ENCODE measurements around the gene CD79A. TPM values are rescaled to one million over a fixed set of nuclear protein-coding genes. Genes with fewer than 3 reads are reported as not detected.

Gene CD79A
- total and polyA plus RNA-seq, 2 donors (not counting 3 experiments of a cell fraction or from before 2014, with no cell fraction given): 0.32 TPM; not detected in 1

DNA sequence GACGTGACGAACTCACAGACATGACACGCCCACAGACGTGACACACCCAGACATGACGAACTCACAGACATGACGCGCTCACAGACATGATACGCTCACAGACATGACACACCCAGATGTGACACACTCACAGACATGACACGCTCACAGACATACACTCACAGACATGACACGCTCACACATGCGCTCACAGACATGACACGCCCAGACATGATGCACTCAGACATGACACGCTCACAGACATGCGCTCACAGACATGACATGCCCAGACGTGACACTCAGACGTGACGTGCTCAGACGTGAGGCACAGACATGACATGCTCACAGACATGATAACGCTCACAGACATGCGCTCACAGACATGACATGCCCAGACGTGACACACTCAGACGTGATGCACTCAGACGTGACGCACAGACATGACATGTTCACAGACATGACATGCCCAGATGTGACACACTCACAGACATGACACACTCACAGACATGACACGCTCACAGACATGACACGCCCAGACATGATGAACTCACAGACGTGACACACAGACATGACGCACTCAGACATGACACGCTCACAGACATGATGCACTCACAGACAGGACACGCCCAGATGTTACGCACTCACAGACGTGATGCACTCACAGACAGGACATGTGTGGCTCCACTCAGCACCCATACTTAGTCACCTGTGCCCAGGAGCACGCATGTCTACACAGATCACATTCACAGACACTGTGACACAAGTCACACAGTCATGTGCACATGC lies 43.1 kb downstream of the CD79A start:
- no peak for DNase-seq (ENCODE audit: low read depth, low spot score)
- Histone ChIP-seq H2AFZ (ENCODE audit: low read depth, low read length) (no peak overlapping the region), H3K27me3 (ENCODE audit: control insufficient read depth in 2 of 2, insufficient read depth in 2 of 2, low read length in 2 of 2) (peaks cover 54 to 55% of the 10 kb centered on the region in 2 experiments), H3K27ac (ENCODE audit: insufficient read depth, low read depth, low read length) (no peak overlapping the region), H3K4me3 (replicated peaks in 1 of 3; ENCODE audit: insufficient read depth in 1 of 3, low read depth in 1 of 3, low read length in 3 of 3) (no peak overlapping the region), H3K9ac (replicated peaks; ENCODE audit: extremely low read depth, insufficient read depth, low read length) (no peak overlapping the region), H3K4me1 (ENCODE audit: control insufficient read depth, extremely low read depth, insufficient read depth, low read length) (no peaks in the 10 kb centered on the region), H3K9me1 (replicated peaks; ENCODE audit: control insufficient read depth, extremely low read depth, insufficient read depth, low read length) (no peaks in the 10 kb centered on the region), H3K4me2 (ENCODE audit: insufficient read depth, low read length) (no peak overlapping the region), H4K20me1 (replicated peaks; ENCODE audit: control insufficient read depth, extremely low read depth, insufficient read depth, low read length) (no peaks in the 10 kb centered on the region), H3K79me2 (ENCODE audit: control insufficient read depth, insufficient read depth, low read length) (no peaks in the 10 kb centered on the region), H3K36me3 (ENCODE audit: control insufficient read depth in 2 of 2, extremely low read depth in 1 of 2, insufficient read depth in 2 of 2, low read length in 2 of 2) (no peaks in the 10 kb centered on the region), H3K9me3 (replicated peaks; ENCODE audit: control insufficient read depth, insufficient read depth, low read length) (no peaks in the 10 kb centered on the region)
- ChIA-PET POLR2A (no interaction called here), CTCF (no interaction called here)
- TF ChIP-seq, protein P1, sequence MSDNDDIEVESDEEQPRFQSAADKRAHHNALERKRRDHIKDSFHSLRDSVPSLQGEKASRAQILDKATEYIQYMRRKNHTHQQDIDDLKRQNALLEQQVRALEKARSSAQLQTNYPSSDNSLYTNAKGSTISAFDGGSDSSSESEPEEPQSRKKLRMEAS (IDR thresholded peaks at IDR 0.05; ENCODE audit: insufficient read depth, insufficient read length): no peak
- TF ChIP-seq EZH2 (IDR thresholded peaks at IDR 0.05; ENCODE audit: borderline replicate concordance, low read depth, low read length, severe bottlenecking) (no peak), POLR2A (IDR thresholded peaks at IDR 0.05; ENCODE audit: low read depth, low read length) (no peak), GATA2 (IDR thresholded peaks at IDR 0.05; ENCODE audit: insufficient read depth, insufficient read length, low read depth, low read length) (no peak), JUN (IDR thresholded peaks at IDR 0.05; ENCODE audit: borderline replicate concordance, insufficient read depth, insufficient read length, low read depth) (no peak), MYC (IDR thresholded peaks at IDR 0.05; ENCODE audit: low read depth, low read length) (no peak), FOS (IDR thresholded peaks at IDR 0.05; ENCODE audit: borderline replicate concordance, insufficient read depth, low read length) (no peak), POLR2AphosphoS5 (IDR thresholded peaks at IDR 0.05; ENCODE audit: insufficient read depth, low read depth, low read length) (no peak)
- TF ChIP-seq, protein P2, sequence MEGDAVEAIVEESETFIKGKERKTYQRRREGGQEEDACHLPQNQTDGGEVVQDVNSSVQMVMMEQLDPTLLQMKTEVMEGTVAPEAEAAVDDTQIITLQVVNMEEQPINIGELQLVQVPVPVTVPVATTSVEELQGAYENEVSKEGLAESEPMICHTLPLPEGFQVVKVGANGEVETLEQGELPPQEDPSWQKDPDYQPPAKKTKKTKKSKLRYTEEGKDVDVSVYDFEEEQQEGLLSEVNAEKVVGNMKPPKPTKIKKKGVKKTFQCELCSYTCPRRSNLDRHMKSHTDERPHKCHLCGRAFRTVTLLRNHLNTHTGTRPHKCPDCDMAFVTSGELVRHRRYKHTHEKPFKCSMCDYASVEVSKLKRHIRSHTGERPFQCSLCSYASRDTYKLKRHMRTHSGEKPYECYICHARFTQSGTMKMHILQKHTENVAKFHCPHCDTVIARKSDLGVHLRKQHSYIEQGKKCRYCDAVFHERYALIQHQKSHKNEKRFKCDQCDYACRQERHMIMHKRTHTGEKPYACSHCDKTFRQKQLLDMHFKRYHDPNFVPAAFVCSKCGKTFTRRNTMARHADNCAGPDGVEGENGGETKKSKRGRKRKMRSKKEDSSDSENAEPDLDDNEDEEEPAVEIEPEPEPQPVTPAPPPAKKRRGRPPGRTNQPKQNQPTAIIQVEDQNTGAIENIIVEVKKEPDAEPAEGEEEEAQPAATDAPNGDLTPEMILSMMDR (IDR thresholded peaks at IDR 0.05; ENCODE audit: extremely low read depth in 1 of 2, insufficient read depth in 1 of 2, low read depth in 1 of 2, low read length in 2 of 2): no peak
- intact Hi-C loops (cut with micrococcal nuclease) (no loop called here), dilution Hi-C loops (cut with MboI; ENCODE audit: extremely low pct_ligation_motif_present, low sequenced_read_pairs) (no loop called here)
- FAIRE-seq: no peak
- BruUV-seq (replicated peaks): no TSS peak
